HepG2 (cell line): Measurements from ENCODE around the gene LIMA1. TPM values are rescaled to one million over a fixed set of nuclear protein-coding genes. Genes with fewer than 3 reads are reported as not detected.

Source experiments
- ATAC-seq: fragments of 200-7000 bp; cut with Tn5 transposase; 3 replicates; pipeline ENCODE4 v1.9.1; 2020; ENCODE audit warnings: mild to moderate bottlenecking, moderate library complexity
- BruUV-seq: library from RNA; stranded (reverse); fragments of 400-500 nt; replicated peaks from 2 replicates; lab custom pipeline; 2021; lab: Mats Ljungman, UMichigan
- CTCF ChIA-PET: fragments of 300-600 bp; formaldehyde crosslinking; extraction: SDS; loops from one replicate; lab custom pipeline; 2021; ENCODE audit warnings: low total read pairs, inconsistent platforms, low intra/inter-chr PET ratio; lab: Yijun Ruan, JAX
- POLR2A ChIA-PET: fragments of 350-600 bp; sonication (Branson Sonifier 250); formaldehyde crosslinking; loops from one replicate; lab custom pipeline; 2020; ENCODE audit warnings: antibody characterized with exemption, inconsistent platforms; lab: Yijun Ruan, JAX
- DNase-seq: peaks from one replicate; pipeline ENCODE4 v3.0.0-alpha.2; 2015; ENCODE audit warnings: low spot score
- FAIRE-seq: peaks from 3 replicates; lab custom pipeline; 2011; peaks lifted over from hg19 to GRCh38; lab: Jason Lieb, UNC
- H2AFZ ChIP-seq: one replicate; pipeline ENCODE4 v1.6.1; 2011; ENCODE audit warnings: low read length, inconsistent platforms
- H3K27ac ChIP-seq: fragments of 300-600 bp; 3 replicates; pipeline ENCODE4 v1.8.0; 2011; ENCODE audit warnings: mixed run types, mild to moderate bottlenecking, mixed read lengths, low read length, inconsistent platforms; ENCODE audit not compliant: insufficient read depth; ENCODE audit errors: extremely low read length
- H3K27me3 ChIP-seq, 2 experiments: fragments of 200-600 bp in 1 of 2; 2 replicates in 1 of 2; 3 replicates in 1 of 2; pipeline versions ENCODE4 v1.6.0 to v1.8.0; 2011; ENCODE audit warnings: low read length in 2 of 2, mild to moderate bottlenecking in 2 of 2, moderate library complexity in 2 of 2, inconsistent platforms in 1 of 2; ENCODE audit not compliant: insufficient read depth in 2 of 2, control insufficient read depth in 1 of 2
- H3K36me3 ChIP-seq, 2 experiments: fragments of 200-600 bp in 1 of 2; replicated peaks in 1 of 2; 2 replicates in 1 of 2; 3 replicates in 1 of 2; pipeline versions ENCODE4 v1.5.1 to v1.8.0; 2011; ENCODE audit warnings: low read length in 2 of 2, inconsistent platforms in 1 of 2; ENCODE audit not compliant: insufficient read depth in 2 of 2, control insufficient read depth in 1 of 2
- H3K4me1 ChIP-seq: 2 replicates; pipeline ENCODE4 v1.5.1; 2012; ENCODE audit warnings: low read length, inconsistent platforms; ENCODE audit not compliant: insufficient read depth
- H3K4me2 ChIP-seq: 2 replicates; pipeline ENCODE4 v1.6.0; 2011; ENCODE audit warnings: low read depth, low read length, inconsistent platforms
- H3K4me3 ChIP-seq, 3 experiments: fragments of 200-600 bp in 1 of 3; sonication (generic), shearing (Covaris generic) in 1 of 3; replicated peaks in 1 of 3; 2 replicates each; pipeline ENCODE4 v1.5.1; 2011 to 2016; ENCODE audit warnings: low read length in 3 of 3, inconsistent platforms in 2 of 3, low read depth in 2 of 3, mild to moderate bottlenecking in 2 of 3, control low read depth in 1 of 3, mixed read lengths in 1 of 3; ENCODE audit not compliant: insufficient read depth in 1 of 3
- H3K79me2 ChIP-seq: one replicate; pipeline ENCODE4 v1.6.1; 2011; ENCODE audit warnings: low read length, inconsistent platforms; ENCODE audit not compliant: insufficient read depth
- H3K9ac ChIP-seq: 2 replicates; pipeline ENCODE4 v1.6.0; 2011; ENCODE audit warnings: mild to moderate bottlenecking, low read depth, low read length, inconsistent platforms; ENCODE audit not compliant: insufficient read depth
- H3K9me3 ChIP-seq: 2 replicates; pipeline ENCODE4 v1.5.1; 2012; ENCODE audit warnings: mild to moderate bottlenecking, low read length
- H4K20me1 ChIP-seq: 2 replicates; pipeline ENCODE4 v1.6.0; 2011; ENCODE audit warnings: inconsistent platforms, mild to moderate bottlenecking, low read length, moderate library complexity; ENCODE audit not compliant: insufficient read depth
- ATF1 ChIP-seq: IDR thresholded peaks from 2 replicates; pipeline ENCODE4 v1.6.1; 2016; ENCODE audit warnings: mild to moderate bottlenecking, control low read depth
- ATF7-NPFF ChIP-seq: sonication (generic); formaldehyde crosslinking; IDR thresholded peaks from 2 replicates; pipeline ENCODE4 v1.8.1; 2023; ENCODE audit warnings: mild to moderate bottlenecking, low read depth, missing genetic modification reagents, moderate library complexity
- FLYWCH1 ChIP-seq: sonication (generic); formaldehyde crosslinking; IDR thresholded peaks from 2 replicates; pipeline ENCODE4 v1.8.1; 2023; ENCODE audit warnings: mild to moderate bottlenecking, missing genetic modification reagents
- HMG20A ChIP-seq: IDR thresholded peaks from 2 replicates; pipeline ENCODE4 v1.6.1; 2016; ENCODE audit warnings: borderline replicate concordance
- IKZF1 ChIP-seq: fragments of 450-650 bp; IDR thresholded peaks from 2 replicates; pipeline ENCODE4 v1.7.1; 2016
- KAT2B ChIP-seq: fragments of 150-350 bp; IDR thresholded peaks from 2 replicates; pipeline ENCODE4 v1.6.1; 2014; ENCODE audit warnings: low read depth, low read length, borderline replicate concordance
- KDM3A ChIP-seq: IDR thresholded peaks from 2 replicates; pipeline ENCODE4 v1.6.1; 2018; ENCODE audit warnings: low read depth, missing compliant biosample characterization
- NFIB ChIP-seq: sonication (generic); formaldehyde crosslinking; IDR thresholded peaks from 2 replicates; pipeline ENCODE4 v1.9.0; 2021; ENCODE audit warnings: missing genetic modification reagents, mild to moderate bottlenecking, borderline replicate concordance
- RBM22 ChIP-seq: fragments of 200-400 bp; formaldehyde crosslinking; optimal IDR thresholded peaks from 2 replicates; pipeline ENCODE3; 2017; ENCODE audit warnings: mild to moderate bottlenecking, low read length, moderate library complexity
- ZNF234 ChIP-seq: sonication (generic); formaldehyde crosslinking; conservative IDR thresholded peaks from 2 replicates; pipeline ENCODE4 v1.5.1; 2020; ENCODE audit warnings: mild to moderate bottlenecking, missing genetic modification reagents
- ZNF251 ChIP-seq: sonication (generic); formaldehyde crosslinking; IDR thresholded peaks from 2 replicates; pipeline ENCODE4 v1.9.0; 2021; ENCODE audit warnings: mild to moderate bottlenecking, missing genetic modification reagents
- ZNF3 ChIP-seq: IDR thresholded peaks from 2 replicates; pipeline ENCODE4 v1.7.0; 2017; ENCODE audit warnings: inconsistent platforms
- ZNF432 ChIP-seq: sonication (generic); formaldehyde crosslinking; IDR thresholded peaks from 2 replicates; pipeline ENCODE4 v1.5.0; 2020; ENCODE audit warnings: missing genetic modification reagents, mild to moderate bottlenecking, borderline replicate concordance
- WGBS: methylation state at CpG from one replicate; pipeline ENCODE4 v1.1.6; 2017; ENCODE audit warnings: low lambda C conversion rate; 5-methylcytosine and 5-hydroxymethylcytosine counted together
- in situ Hi-C: cut with HindIII; loops from 2 replicates; pipeline ENCODE4 v1.10.0; 2017; ENCODE audit warnings: low pct_unique_long_range_greater_than_20kb; ENCODE audit not compliant: extremely low pct_ligation_motif_present
- intact Hi-C: fragments of 100-400 bp; cut with micrococcal nuclease; formaldehyde crosslinking; loops from one replicate; pipeline ENCODE4 v1.10.0; 2022; ENCODE audit not compliant: unreplicated experiment
- polyA plus RNA-seq, 8 experiments: library from polyadenylated mRNA; depleted of rRNA in 3 of 8; stranded (reverse) in 7 of 8; unstranded in 1 of 8; fragments of >200 nt; fragmentation: Illumina TruSeq in 4 of 8; extraction: Trizol in 4 of 8; gene quantifications; 2 replicates each; pipeline versions ENCODE4 v1.2.1 to v1.2.3, GENCODE V29; 2011 to 2016; ENCODE audit warnings: low read depth in 4 of 8, missing spikeins in 1 of 8, mixed read lengths in 1 of 8; ENCODE audit not compliant: insufficient read depth in 1 of 8
- total RNA-seq, 5 experiments: library from RNA; depleted of rRNA; stranded (reverse); fragments of >200 nt; fragmentation: Illumina TruSeq; extraction: Trizol; gene quantifications; 2 replicates each; pipeline ENCODE4 v1.2.3, GENCODE V29; 2016; ENCODE audit warnings: low read depth in 1 of 5

Gene LIMA1
- total and polyA plus RNA-seq, 2 of the 13 experiments (the other 11 are each of a cell fraction or from before 2014, with no cell fraction given), result 13.0 to 19.8 TPM

- Histone ChIP-seq H3K27ac (no peak overlapping the region), H3K9ac (no peak overlapping the region), H3K4me3 (no peak overlapping the region), H3K9me3 (no peaks in the 10 kb centered on the region), H4K20me1 (no peaks in the 10 kb centered on the region), H3K27me3 (no peaks in the 10 kb centered on the region), H3K4me1 (peaks cover 19% of the 10 kb centered on the region), H3K4me2 (no peak overlapping the region), H3K79me2 (peaks cover 46% of the 10 kb centered on the region), H3K36me3 (peaks cover 0 to 1% of the 10 kb centered on the region in 2 experiments; a peak in 1 of 5 replicates), H2AFZ (no peak overlapping the region)
- DNase-seq (no peak), FAIRE-seq (no peak), ATAC-seq (no peak)
- intact Hi-C loops (no loop called here), in situ Hi-C loops (no loop called here)
- CTCF ChIA-PET, result no interaction called here
- TF ChIP-seq IKZF1 (no peak), ZNF432 (no peak), ATF7-NPFF (CRISPR knock-in tag) (no peak), RBM22 (no peak), ZNF234 (CRISPR knock-in tag) (no peak), ZNF3 (CRISPR knock-in tag) (no peak), NFIB (CRISPR knock-in tag) (no peak)
- POLR2A ChIA-PET, result no interaction called here
- BruUV-seq, result no TSS peak
Measured at GRCh38 chr12:50160643-50161042, 122.7 kb downstream of the LIMA1 start.

- Histone ChIP-seq H2AFZ (no peak overlapping the region), H3K4me1 (0 out of 2 replicates have a peak, but pooled peaks cover 4% of the 10 kb centered on the region), H4K20me1 (no peaks in the 10 kb centered on the region), H3K9me3 (no peaks in the 10 kb centered on the region), H3K9ac (no peak overlapping the region), H3K27ac (no peak overlapping the region), H3K4me3 (no peak overlapping the region), H3K79me2 (peaks cover 28% of the 10 kb centered on the region), H3K27me3 (no peaks in the 10 kb centered on the region), H3K36me3 (peaks cover 0 to 1% of the 10 kb centered on the region in 2 experiments; a peak in 1 of 5 replicates), H3K4me2 (no peak overlapping the region)
- no TSS peak for BruUV-seq
- ChIA-PET POLR2A (interaction anchor here (1.2 kb wide), 1 partner anchor 10 kb away, joined by 10 read pairs; the partner anchor contains the start of gene CERS5), CTCF (no interaction called here)
- ATAC-seq, result no peak
- intact Hi-C loops (no loop called here), in situ Hi-C loops (no loop called here)
- no peak for DNase-seq
- 92% methylated on average over 2 of the region's 2 CpGs for WGBS
- TF ChIP-seq FLYWCH1 (CRISPR knock-in tag), result no peak
- no peak for TF ChIP-seq KAT2B
- TF ChIP-seq HMG20A, result no peak
- TF ChIP-seq ZNF251, result no peak
- TF ChIP-seq KDM3A (CRISPR knock-in tag), result no peak
- TF ChIP-seq ATF1, result no peak
- FAIRE-seq, result no peak
Measured at GRCh38 chr12:50157259-50157658, 126.1 kb downstream of the LIMA1 start.
